ENCODE measurements around the gene MRPL24.
A peak's percentile ranks its signal among the peaks of the same experiment; 100 is the strongest.

Gene MRPL24

GRCh38 chr1:156727926-156728598 lies 12.8 kb downstream of the MRPL24 start, which contains the start of gene METTL25B:
METTL25B (plus strand) TSS chr1:156728469; CDS start chr1:156729105, 636 bp downstream.
- H3K36me3 ChIP-seq (ENCODE audit: control insufficient read depth in 2 of 2, insufficient read depth in 1 of 2, low read length in 2 of 2) = peaks cover 0 to 57% of the 10 kb centered on the region in 2 experiments; a peak in 1 of 3 replicates
- peak within 1 kb of the TSS; percentile 72 for H3K27ac ChIP-seq (ENCODE audit: extremely low read depth, low read depth, low read length)
- ChIA-PET POLR2A (interaction anchor here (0.6 to 4.8 kb wide), 35 partner anchors 9 to 200 kb away, joined by 3 to 84 read pairs (median 4); partner anchors contain the start of genes HAPLN2, HDGF, MRPL24 and NES), CTCF (interaction anchor here (0.6 to 10.1 kb wide), 18 partner anchors 12 to 200 kb away, joined by 3 to 526 read pairs (median 12); partner anchors contain the start of genes CRABP2, INSRR, MRPL24 and NES)
- H3K4me3 ChIP-seq (ENCODE audit: low read depth, low read length) = peak within 1 kb of the TSS; percentile 85
- H3K9me3 ChIP-seq (ENCODE audit: control insufficient read depth, insufficient read depth, low read depth, low read length) = no peaks in the 10 kb centered on the region
- peaks cover 7% of the 10 kb centered on the region for H3K4me1 ChIP-seq (ENCODE audit: control insufficient read depth, insufficient read depth, low read length)
- TF ChIP-seq ZNF2 (tag by site-specific recombination; IDR thresholded peaks at IDR 0.05) (0 out of 2 replicates have a peak, but pooled peaks have one; percentile 43), ZNF174 (tag by site-specific recombination; IDR thresholded peaks at IDR 0.05) (no peak), ZNF274 (IDR thresholded peaks at IDR 0.05; ENCODE audit: low read length) (no peak), ZNF274 (tag by site-specific recombination; IDR thresholded peaks at IDR 0.05; ENCODE audit: borderline replicate concordance) (no peak), ZNF580 (tag by site-specific recombination; IDR thresholded peaks at IDR 0.05) (0 out of 2 replicates have a peak, but pooled peaks have one; percentile 10), ZFHX2 (tag by site-specific recombination; conservative IDR thresholded peaks at IDR 0.05) (0 out of 2 replicates have a peak, but pooled peaks have one; percentile 24), ZEB2 (tag by site-specific recombination; IDR thresholded peaks at IDR 0.05) (peak; percentile 53; the same call in 1 of the 2 replicates), ZBTB11 (tag by site-specific recombination; conservative IDR thresholded peaks at IDR 0.05; ENCODE audit: low read depth) (peak; percentile 88; the same call in 1 of the 2 replicates), ZNF692 (tag by site-specific recombination; IDR thresholded peaks at IDR 0.05) (0 out of 2 replicates have a peak, but pooled peaks have one; percentile 18), INSM2 (tag by site-specific recombination; IDR thresholded peaks at IDR 0.05) (peak; percentile 30; the same call in 1 of the 2 replicates), PRDM10 (tag by site-specific recombination; IDR thresholded peaks at IDR 0.05) (peak; percentile 15; the same call in 1 of the 2 replicates), ZNF146 (tag by site-specific recombination; IDR thresholded peaks at IDR 0.05) (0 out of 2 replicates have a peak, but pooled peaks have one; percentile 18), TCF7L2 (IDR thresholded peaks at IDR 0.05; ENCODE audit: borderline replicate concordance, low read depth, low read length) (no peak), HOXC10 (CRISPR knock-in tag; IDR thresholded peaks at IDR 0.05) (0 out of 2 replicates have a peak, but pooled peaks have one; percentile 3), HOXA7 (CRISPR knock-in tag; IDR thresholded peaks at IDR 0.05; ENCODE audit: borderline replicate concordance) (no peak), GLIS2 (tag by site-specific recombination; IDR thresholded peaks at IDR 0.05) (peak; percentile 86), ZNF76 (tag by site-specific recombination; IDR thresholded peaks at IDR 0.05; ENCODE audit: borderline replicate concordance, low read depth) (peak; percentile 65), ZBTB7A (tag by site-specific recombination; IDR thresholded peaks at IDR 0.05; ENCODE audit: low read depth) (0 out of 2 replicates have a peak, but pooled peaks have one; percentile 35), ZXDB (tag by site-specific recombination; IDR thresholded peaks at IDR 0.05) (no peak; the same call in 1 of the 2 replicates), ZNF112 (tag by site-specific recombination; IDR thresholded peaks at IDR 0.05) (no peak), ZBTB17 (tag by site-specific recombination; IDR thresholded peaks at IDR 0.05) (peak; percentile 90), KLF9 (tag by site-specific recombination; IDR thresholded peaks at IDR 0.05; ENCODE audit: low read depth) (peak; percentile 13; the same call in 1 of the 2 replicates), ZBTB26 (tag by site-specific recombination; optimal IDR thresholded peaks at IDR 0.05) (peak; percentile 79), ZNF501 (tag by site-specific recombination; IDR thresholded peaks at IDR 0.05) (0 out of 2 replicates have a peak, but pooled peaks have one; percentile 48)

Data from HEK293 (cell line).